ENCODE results near the gene SMIM41. TPM values are rescaled to one million over a fixed set of nuclear protein-coding genes. Genes with fewer than 3 reads are reported as not detected.
"Not testable (repeated sequence)": the region's sequence is repeated elsewhere in the genome, so short reads cannot be mapped to it uniquely, and the experiment has no call there.

The SMIM41 gene
- total RNA-seq, 2 experiments from 2014 or later: not detected

DNA sequence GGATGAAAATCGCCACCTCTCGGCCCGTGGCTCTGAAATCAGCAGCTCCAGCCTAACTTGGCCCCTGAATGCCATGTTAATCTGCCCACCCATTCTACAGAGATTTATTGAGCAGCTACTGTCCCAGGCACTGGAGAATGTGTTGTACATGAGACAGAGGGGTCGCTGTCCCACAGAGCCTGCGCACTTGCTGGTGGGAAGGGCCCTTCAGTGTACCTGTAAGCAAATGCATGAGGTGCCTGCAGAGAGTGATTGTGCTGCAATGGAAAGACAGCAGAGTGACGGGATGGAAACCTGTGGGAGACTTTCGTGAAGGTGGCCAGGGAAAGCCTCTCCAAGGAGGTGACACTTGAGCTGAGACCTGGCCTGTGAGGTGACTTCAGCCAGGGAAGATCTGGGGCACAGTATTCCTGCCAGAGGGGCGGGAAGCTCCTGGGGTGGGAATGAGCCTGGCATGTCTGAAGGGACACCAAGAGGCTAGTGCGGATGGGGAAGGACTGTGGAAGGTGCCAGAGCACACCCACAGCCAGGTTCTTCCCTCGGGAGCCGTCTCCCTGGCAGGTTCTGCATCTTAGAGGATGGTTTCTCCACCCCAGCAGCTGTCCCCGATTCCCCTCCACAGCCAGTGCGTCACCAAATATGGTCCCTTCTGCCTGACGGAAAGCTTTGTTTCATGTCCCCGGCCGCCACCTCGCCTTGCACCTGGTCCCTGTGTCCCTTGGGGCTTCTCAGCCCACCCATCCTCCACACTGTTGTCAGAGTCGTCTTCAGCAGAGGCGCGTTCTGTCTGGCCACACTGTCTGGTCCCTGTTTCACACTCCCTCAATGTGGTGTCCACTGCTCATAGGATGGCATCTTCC, 8.7 kb downstream of the SMIM41 start:
- ATAC-seq (ENCODE audit: low read depth) (no peak), DNase-seq (peak; percentile 18)
- Mint-ChIP-seq H3K27me3 (peaks cover 50% of the 10 kb centered on the region), H3K4me3 (no peak overlapping the region), H3K27ac (no peak overlapping the region), H3K4me1 (peaks cover 5% of the 10 kb centered on the region), H3K36me3 (no peaks in the 10 kb centered on the region), H3K9me3 (no peaks in the 10 kb centered on the region)
- POLR2A ChIA-PET: interaction anchor here (2.0 kb wide), 1 partner anchor 63 kb away, joined by 5 read pairs; no protein-coding TSS in a partner anchor

- Mint-ChIP-seq H3K4me3 (no peak overlapping the region), H3K4me1 (peaks cover 1% of the 10 kb centered on the region), H3K27ac (no peak overlapping the region), H3K27me3 (peaks cover 53% of the 10 kb centered on the region), H3K36me3 (no peaks in the 10 kb centered on the region), H3K9me3 (no peaks in the 10 kb centered on the region)
- no peak for ATAC-seq (ENCODE audit: low read depth)
- POLR2A ChIA-PET: no interaction called here
- no peak for DNase-seq
These were observed 10.0 kb downstream of the SMIM41 start for GRCh38 chr12:52089491-52089890.

DNA sequence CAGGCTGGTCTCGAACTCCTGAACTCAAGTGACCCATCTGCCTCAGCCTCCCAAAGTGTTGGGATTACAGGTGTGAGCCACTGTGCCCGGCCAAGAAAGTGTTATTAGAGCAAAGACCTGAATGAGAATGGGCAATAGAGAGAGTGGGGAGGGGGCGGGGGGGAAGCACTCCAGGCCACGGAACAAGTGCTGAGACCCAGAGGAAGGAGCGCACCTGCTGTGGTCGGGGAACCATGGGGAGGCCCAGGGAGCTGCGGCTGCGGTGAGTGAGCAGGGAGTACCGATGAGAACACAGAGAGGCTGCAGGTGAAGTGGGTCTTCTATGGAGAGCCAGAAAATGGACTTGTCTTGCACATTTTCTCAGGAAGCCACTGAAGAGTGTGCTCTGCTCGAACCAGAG, 10.8 kb downstream of the SMIM41 start:
- Mint-ChIP-seq H3K4me1 (peaks cover 1% of the 10 kb centered on the region), H3K9me3 (no peaks in the 10 kb centered on the region), H3K36me3 (no peaks in the 10 kb centered on the region), H3K27me3 (peaks cover 53% of the 10 kb centered on the region), H3K27ac (no peak overlapping the region), H3K4me3 (no peak overlapping the region)
- DNase-seq: no peak
- POLR2A ChIA-PET: no interaction called here
- ATAC-seq (ENCODE audit: low read depth): no peak

DNA sequence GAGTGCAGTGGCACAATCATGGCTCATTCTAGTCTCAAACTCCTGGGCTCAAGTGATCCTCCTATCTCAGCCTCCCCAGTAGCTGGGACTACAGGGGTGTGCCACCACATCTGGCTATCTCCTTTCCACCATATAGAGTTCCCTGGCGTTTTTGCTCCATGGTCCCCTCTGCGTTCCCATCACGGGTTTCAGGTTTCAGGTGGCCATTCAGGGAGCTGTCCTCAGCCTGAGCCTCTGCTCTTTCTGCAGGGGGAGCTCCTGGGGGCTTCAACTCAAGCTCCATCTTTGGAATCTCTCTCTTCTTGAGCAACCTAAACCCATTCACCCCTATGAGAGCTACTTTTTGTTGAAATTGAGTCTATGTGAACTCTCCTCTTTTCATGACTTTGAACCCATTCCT, 11.6 kb downstream of the SMIM41 start:
- POLR2A ChIA-PET: no interaction called here
- no peak overlapping the region for H3K27ac Mint-ChIP-seq
- H3K9me3 Mint-ChIP-seq: no peaks in the 10 kb centered on the region
- no peak for ATAC-seq (ENCODE audit: low read depth)
- no peak overlapping the region for H3K4me3 Mint-ChIP-seq
- peaks cover 50% of the 10 kb centered on the region for H3K27me3 Mint-ChIP-seq
- no peak for DNase-seq
- H3K36me3 Mint-ChIP-seq: no peaks in the 10 kb centered on the region
- H3K4me1 Mint-ChIP-seq: peaks cover 1% of the 10 kb centered on the region

- DNase-seq: no peak
- peaks cover 1% of the 10 kb centered on the region for H3K4me1 Mint-ChIP-seq
- peaks cover 50% of the 10 kb centered on the region for H3K27me3 Mint-ChIP-seq
- H3K9me3 Mint-ChIP-seq: no peaks in the 10 kb centered on the region
- no peak for ATAC-seq (ENCODE audit: low read depth)
- no peak overlapping the region for H3K4me3 Mint-ChIP-seq
- no peaks in the 10 kb centered on the region for H3K36me3 Mint-ChIP-seq
- H3K27ac Mint-ChIP-seq: no peak overlapping the region
- POLR2A ChIA-PET: no interaction called here
These were observed 12.4 kb downstream of the SMIM41 start for GRCh38 chr12:52091869-52092268.

DNA sequence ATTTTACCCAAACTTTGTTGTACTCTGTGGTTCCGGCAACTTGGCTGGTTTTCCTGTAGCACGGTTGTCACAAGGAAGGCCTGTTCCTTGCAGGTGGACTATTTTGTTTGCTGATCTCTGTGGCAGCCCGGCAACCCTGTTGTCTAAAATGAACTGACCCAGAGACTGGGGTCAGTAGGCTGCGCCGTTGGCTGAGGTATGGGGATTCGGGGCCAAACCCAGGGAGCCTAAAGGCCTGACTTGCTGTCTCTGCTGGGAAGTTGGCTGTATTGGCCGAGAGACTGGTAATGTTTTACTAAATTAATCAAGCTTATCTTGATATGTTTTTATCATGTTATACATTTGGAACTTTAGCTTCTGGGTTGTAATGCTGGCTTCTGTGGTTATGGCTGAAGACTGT, 13.8 kb downstream of the SMIM41 start:
- ATAC-seq (ENCODE audit: low read depth) (no peak), DNase-seq (no peak)
- H3K36me3 Mint-ChIP-seq: no peaks in the 10 kb centered on the region
- no peaks in the 10 kb centered on the region for H3K4me1 Mint-ChIP-seq
- H3K9me3 Mint-ChIP-seq: no peaks in the 10 kb centered on the region
- no peak overlapping the region for H3K4me3 Mint-ChIP-seq
- no peak overlapping the region for H3K27ac Mint-ChIP-seq
- peaks cover 41% of the 10 kb centered on the region for H3K27me3 Mint-ChIP-seq
- POLR2A ChIA-PET: no interaction called here

DNA sequence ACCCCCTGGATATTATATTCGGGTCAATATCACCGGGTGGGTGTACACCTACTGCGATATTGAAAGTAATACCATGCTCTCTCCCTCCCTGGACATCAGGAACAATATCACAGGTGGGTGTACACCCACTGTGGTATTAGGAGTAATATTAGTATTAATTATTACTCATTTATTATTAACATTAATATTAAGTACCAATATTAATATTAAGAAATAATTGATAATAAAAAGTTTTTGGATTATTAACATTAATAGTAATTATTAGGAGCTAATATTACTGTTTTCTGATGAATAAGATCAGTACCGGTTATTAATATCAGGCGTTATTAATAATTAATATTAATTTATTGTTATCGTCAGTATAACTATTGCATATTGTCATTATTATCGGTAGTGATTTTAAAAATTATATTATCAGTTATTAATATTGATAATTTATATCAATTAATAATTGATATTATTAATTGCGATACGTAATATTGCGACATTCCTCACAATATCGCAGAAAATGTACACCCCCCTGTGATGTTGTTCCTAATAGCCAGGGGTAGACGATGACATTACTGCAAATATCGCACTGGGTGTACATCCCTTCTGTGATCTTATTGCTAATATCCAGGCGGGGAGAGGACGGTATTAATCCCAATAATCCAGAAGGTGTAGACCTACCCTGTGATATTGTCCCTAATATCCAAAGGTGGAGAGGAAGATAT, 17.0 kb downstream of the SMIM41 start:
- POLR2A ChIA-PET: no interaction called here
- Mint-ChIP-seq H3K4me1 (no peaks in the 10 kb centered on the region), H3K4me3 (no peak overlapping the region), H3K27me3 (peaks cover 28% of the 10 kb centered on the region), H3K27ac (no peak overlapping the region), H3K36me3 (no peaks in the 10 kb centered on the region), H3K9me3 (no peaks in the 10 kb centered on the region)
- DNase-seq (no peak), ATAC-seq (ENCODE audit: low read depth) (no peak)

DNA sequence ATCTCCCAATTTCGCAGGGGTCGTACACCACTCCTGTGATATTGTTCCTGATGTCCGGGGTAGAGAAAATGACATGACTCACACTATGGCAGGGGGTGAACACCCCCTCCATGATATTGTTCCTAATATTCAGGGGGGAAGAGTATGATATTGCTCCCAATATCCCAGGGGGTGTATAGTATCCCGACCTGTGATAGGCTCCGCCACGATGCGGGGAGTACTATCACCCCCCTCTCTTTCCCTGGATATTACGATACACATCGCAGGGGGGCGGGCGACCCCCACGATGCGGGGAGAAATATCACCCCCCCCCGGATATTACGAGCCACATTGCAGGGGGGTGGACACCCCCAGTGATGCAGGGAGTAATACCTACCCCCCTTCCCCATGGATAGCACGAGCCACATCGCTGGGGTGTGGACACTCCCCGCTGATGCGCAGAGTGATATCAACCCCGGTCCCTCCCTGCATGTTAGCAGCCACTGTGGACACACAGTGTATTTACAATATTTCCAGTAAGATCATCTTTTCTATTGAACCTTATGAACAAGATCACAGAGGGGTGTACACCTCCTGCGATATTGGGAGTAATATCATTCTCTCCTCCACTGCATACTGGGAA, 17.7 kb downstream of the SMIM41 start:
- Mint-ChIP-seq H3K4me3 (no peak overlapping the region), H3K27me3 (peaks cover 24% of the 10 kb centered on the region), H3K9me3 (no peaks in the 10 kb centered on the region), H3K36me3 (no peaks in the 10 kb centered on the region), H3K27ac (no peak overlapping the region), H3K4me1 (no peaks in the 10 kb centered on the region)
- DNase-seq (no peak), ATAC-seq (ENCODE audit: low read depth) (peak; percentile 45)
- POLR2A ChIA-PET: no interaction called here

GRCh38 chr12:52104431-52105089, 25.1 kb downstream of the SMIM41 start:
- H3K4me3 Mint-ChIP-seq; H3K36me3 Mint-ChIP-seq; H3K27ac Mint-ChIP-seq; H3K9me3 Mint-ChIP-seq; ATAC-seq (ENCODE audit: low read depth); H3K4me1 Mint-ChIP-seq; POLR2A ChIA-PET: not testable (repeated sequence)
- DNase-seq: peak; percentile 12
- peaks cover 51% of the 10 kb centered on the region for H3K27me3 Mint-ChIP-seq

DNA sequence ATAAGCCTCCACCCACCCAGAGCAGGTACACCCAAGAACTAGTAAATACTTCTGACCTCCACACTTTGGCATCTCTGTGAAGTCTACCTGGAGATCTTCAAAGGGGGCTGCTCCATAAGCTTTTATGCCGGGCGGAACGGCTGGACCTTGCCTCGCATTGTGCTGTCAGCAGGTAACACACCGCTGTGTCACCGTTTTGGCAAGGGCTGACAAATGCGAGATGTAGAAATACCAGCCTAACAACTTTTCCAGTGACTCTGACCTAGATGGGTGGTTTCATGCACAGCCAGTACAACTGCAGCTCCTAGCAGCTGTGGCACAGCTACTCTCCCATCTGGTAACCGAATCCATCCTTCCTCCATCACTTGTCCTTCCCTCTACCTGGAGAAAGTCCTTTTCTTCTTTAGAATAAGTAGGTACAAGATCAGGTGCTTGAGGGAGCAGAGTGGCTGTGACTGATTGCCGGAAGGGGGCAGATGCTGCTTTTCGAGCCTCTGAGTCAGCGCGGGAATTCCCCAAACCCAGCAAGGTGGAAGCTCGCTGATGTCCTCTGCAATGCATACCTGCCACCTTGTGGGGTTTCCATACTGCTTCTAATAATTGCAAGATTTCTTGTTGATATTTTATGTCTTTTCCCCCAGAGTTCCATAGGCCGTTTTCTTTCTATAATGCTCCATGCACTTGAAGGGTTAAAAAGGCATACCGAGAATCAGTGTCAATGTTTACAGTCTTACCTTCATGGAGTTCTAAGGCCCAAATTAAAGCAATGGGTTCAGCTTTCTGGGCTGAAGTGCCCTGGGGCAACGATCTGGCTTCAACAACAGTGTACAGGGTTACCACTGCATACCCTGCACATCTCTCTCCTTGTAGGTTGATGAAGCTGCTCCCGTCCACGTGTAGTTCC, 37.0 kb downstream of the SMIM41 start:
- POLR2A ChIA-PET: interaction anchor here (1.9 kb wide), 1 partner anchor 93 kb away, joined by 6 read pairs; no protein-coding TSS in a partner anchor
- H3K36me3 Mint-ChIP-seq; H3K4me3 Mint-ChIP-seq; H3K27me3 Mint-ChIP-seq; H3K9me3 Mint-ChIP-seq; DNase-seq; H3K27ac Mint-ChIP-seq; ATAC-seq (ENCODE audit: low read depth): not testable (repeated sequence)
- peaks cover 19% of the 10 kb centered on the region for H3K4me1 Mint-ChIP-seq

- not testable (repeated sequence) for H3K4me3 Mint-ChIP-seq; ATAC-seq (ENCODE audit: low read depth); DNase-seq; H3K27me3 Mint-ChIP-seq; H3K9me3 Mint-ChIP-seq; H3K27ac Mint-ChIP-seq; H3K36me3 Mint-ChIP-seq
- H3K4me1 Mint-ChIP-seq: peaks cover 25% of the 10 kb centered on the region
- POLR2A ChIA-PET: interaction anchor here (0.9 to 1.9 kb wide), 2 partner anchors 93 to 95 kb away, joined by 4 to 6 read pairs; no protein-coding TSS in a partner anchor
These were observed 38.4 kb downstream of the SMIM41 start for GRCh38 chr12:52117806-52118475.
